GM23338 (cell line): ENCODE measurements around the gene MYH6.

Experiments used
- CREB1 ChIP-seq: fragments of 250-450 bp; sonication (Bioruptor Pico); IDR thresholded peaks from 2 replicates; pipeline ENCODE4 v1.5.0; 2020; ENCODE audit warnings: low read depth, mild to moderate bottlenecking, moderate library complexity
- EZH2 ChIP-seq: fragments of 200-600 bp; sonication (generic); IDR thresholded peaks from one replicate; pipeline ENCODE4 v1.8.0; 2017; ENCODE audit warnings: antibody characterized with exemption, mild to moderate bottlenecking, low read depth; ENCODE audit not compliant: unreplicated experiment
- EZH2phosphoT487 ChIP-seq: fragments of 200-600 bp; sonication (generic); IDR thresholded peaks from one replicate; pipeline ENCODE4 v1.8.1; 2018; ENCODE audit warnings: antibody characterized with exemption; ENCODE audit not compliant: unreplicated experiment
- JUNB ChIP-seq: IDR thresholded peaks from one replicate; pipeline ENCODE4 v1.6.1; 2016; ENCODE audit warnings: antibody characterized with exemption; ENCODE audit not compliant: unreplicated experiment
- NANOG ChIP-seq: IDR thresholded peaks from 2 replicates; pipeline ENCODE4 v1.6.1; 2016; ENCODE audit warnings: antibody characterized with exemption, borderline replicate concordance
- POLR2AphosphoS5 ChIP-seq: IDR thresholded peaks from 2 replicates; pipeline ENCODE4 v1.6.1; 2016; ENCODE audit warnings: antibody characterized with exemption, low read depth
- STAT1 ChIP-seq: IDR thresholded peaks from one replicate; pipeline ENCODE4 v1.6.1; 2016; ENCODE audit warnings: antibody characterized with exemption; ENCODE audit not compliant: unreplicated experiment
- ZNF114 ChIP-seq: fragments of 250-450 bp; sonication (Bioruptor Pico); IDR thresholded peaks from 2 replicates; pipeline ENCODE4 v1.5.0; 2020; ENCODE audit warnings: mild to moderate bottlenecking, moderate library complexity
- TF ChIP-seq, protein P1 (sequence below), 2 experiments: fragments of 200-600 bp in 1 of 2; sonication (generic) in 1 of 2; conservative IDR thresholded peaks; 2 replicates each; pipeline versions ENCODE4 v1.5.1 to v1.6.1; 2016 to 2017; ENCODE audit warnings: antibody characterized with exemption in 2 of 2, low read depth in 2 of 2, mild to moderate bottlenecking in 2 of 2, moderate library complexity in 1 of 2
- TF ChIP-seq, protein P2 (sequence below): IDR thresholded peaks from one replicate; pipeline ENCODE4 v1.6.1; 2018; ENCODE audit warnings: antibody characterized with exemption; ENCODE audit not compliant: unreplicated experiment
- TF ChIP-seq, protein P3 (sequence below): IDR thresholded peaks from 2 replicates; pipeline ENCODE4 v1.6.1; 2016; ENCODE audit warnings: antibody characterized with exemption

DNA sequence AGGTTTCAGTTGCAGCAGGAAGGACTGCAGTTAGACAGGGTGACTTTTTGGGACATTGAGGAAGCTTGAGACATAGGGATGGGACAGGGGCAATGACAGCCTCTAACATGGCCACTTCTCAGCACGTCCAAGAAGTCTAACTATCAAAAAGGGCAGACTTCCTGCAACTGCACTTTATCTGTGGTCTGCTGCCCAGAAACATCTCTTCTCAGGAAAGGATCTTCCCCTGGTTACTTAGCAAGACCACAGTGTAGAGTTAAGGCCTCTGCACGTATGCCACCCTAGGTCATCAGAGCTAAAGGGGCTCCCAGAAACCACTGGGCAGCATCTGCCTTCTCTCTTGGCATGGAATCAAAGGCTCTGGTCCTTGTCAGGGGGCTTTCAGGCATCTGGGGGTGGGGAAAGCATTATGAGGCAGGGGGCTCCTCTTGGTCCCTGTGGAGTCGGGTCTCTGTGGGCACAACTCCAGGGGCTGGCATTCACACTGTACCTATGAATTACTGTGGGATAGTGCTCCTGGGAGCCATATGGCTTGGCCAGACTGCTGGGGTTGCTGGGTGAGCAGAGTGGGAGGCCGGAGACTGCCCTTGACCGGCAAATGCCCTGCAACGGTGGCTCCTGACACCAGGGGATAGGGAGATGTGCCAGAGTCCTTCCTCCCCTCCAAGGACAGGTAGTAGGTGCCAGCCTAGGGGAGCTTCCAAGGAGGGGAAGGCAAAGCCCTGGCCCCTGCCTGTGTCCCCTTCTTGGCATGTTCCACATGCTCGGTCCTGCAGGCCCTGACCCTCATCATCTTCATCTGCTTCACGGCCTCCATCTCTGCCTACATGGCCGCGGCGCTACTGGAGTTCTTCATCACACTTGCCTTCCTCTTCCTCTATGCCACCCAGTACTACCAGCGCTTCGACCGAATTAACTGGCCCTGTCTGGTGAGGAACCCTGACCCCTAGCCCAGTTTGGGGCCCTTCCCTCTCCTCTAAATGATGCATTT, 30.2 kb downstream of the MYH6 start:
- TF ChIP-seq, protein P1, sequence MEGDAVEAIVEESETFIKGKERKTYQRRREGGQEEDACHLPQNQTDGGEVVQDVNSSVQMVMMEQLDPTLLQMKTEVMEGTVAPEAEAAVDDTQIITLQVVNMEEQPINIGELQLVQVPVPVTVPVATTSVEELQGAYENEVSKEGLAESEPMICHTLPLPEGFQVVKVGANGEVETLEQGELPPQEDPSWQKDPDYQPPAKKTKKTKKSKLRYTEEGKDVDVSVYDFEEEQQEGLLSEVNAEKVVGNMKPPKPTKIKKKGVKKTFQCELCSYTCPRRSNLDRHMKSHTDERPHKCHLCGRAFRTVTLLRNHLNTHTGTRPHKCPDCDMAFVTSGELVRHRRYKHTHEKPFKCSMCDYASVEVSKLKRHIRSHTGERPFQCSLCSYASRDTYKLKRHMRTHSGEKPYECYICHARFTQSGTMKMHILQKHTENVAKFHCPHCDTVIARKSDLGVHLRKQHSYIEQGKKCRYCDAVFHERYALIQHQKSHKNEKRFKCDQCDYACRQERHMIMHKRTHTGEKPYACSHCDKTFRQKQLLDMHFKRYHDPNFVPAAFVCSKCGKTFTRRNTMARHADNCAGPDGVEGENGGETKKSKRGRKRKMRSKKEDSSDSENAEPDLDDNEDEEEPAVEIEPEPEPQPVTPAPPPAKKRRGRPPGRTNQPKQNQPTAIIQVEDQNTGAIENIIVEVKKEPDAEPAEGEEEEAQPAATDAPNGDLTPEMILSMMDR (conservative IDR thresholded peaks at IDR 0.05; ENCODE audit: low read depth in 2 of 2) = no peak
- TF ChIP-seq, protein P2, sequence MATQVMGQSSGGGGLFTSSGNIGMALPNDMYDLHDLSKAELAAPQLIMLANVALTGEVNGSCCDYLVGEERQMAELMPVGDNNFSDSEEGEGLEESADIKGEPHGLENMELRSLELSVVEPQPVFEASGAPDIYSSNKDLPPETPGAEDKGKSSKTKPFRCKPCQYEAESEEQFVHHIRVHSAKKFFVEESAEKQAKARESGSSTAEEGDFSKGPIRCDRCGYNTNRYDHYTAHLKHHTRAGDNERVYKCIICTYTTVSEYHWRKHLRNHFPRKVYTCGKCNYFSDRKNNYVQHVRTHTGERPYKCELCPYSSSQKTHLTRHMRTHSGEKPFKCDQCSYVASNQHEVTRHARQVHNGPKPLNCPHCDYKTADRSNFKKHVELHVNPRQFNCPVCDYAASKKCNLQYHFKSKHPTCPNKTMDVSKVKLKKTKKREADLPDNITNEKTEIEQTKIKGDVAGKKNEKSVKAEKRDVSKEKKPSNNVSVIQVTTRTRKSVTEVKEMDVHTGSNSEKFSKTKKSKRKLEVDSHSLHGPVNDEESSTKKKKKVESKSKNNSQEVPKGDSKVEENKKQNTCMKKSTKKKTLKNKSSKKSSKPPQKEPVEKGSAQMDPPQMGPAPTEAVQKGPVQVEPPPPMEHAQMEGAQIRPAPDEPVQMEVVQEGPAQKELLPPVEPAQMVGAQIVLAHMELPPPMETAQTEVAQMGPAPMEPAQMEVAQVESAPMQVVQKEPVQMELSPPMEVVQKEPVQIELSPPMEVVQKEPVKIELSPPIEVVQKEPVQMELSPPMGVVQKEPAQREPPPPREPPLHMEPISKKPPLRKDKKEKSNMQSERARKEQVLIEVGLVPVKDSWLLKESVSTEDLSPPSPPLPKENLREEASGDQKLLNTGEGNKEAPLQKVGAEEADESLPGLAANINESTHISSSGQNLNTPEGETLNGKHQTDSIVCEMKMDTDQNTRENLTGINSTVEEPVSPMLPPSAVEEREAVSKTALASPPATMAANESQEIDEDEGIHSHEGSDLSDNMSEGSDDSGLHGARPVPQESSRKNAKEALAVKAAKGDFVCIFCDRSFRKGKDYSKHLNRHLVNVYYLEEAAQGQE = no peak
- no peak for TF ChIP-seq EZH2phosphoT487
- TF ChIP-seq EZH2 = no peak
- no peak for TF ChIP-seq JUNB
- TF ChIP-seq POLR2AphosphoS5 = no peak
- TF ChIP-seq CREB1 (CRISPR knock-in tag) = no peak
- TF ChIP-seq NANOG = no peak
- TF ChIP-seq, protein P3, sequence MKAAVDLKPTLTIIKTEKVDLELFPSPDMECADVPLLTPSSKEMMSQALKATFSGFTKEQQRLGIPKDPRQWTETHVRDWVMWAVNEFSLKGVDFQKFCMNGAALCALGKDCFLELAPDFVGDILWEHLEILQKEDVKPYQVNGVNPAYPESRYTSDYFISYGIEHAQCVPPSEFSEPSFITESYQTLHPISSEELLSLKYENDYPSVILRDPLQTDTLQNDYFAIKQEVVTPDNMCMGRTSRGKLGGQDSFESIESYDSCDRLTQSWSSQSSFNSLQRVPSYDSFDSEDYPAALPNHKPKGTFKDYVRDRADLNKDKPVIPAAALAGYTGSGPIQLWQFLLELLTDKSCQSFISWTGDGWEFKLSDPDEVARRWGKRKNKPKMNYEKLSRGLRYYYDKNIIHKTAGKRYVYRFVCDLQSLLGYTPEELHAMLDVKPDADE = no peak
- TF ChIP-seq STAT1 = no peak
- no peak for TF ChIP-seq ZNF114 (CRISPR knock-in tag)
